Effector memory CD8-positive, alpha-beta T cell (primary cell): ENCODE data around the gene DLG1.

Experiments
- ATAC-seq: fragments of 150-1000 bp; cut with Tn5 transposase; replicated peaks from 2 replicates; pipeline ENCODE4 v1.10.0; 2021; ENCODE audit warnings: mild to moderate bottlenecking, moderate library complexity
- DNase-seq, 3 experiments: peaks; one replicate each; pipeline ENCODE4 v3.0.0; 2021
- H3K27ac Mint-ChIP-seq, 2 donors: one replicate each; pipeline ENCODE4 v1.8.0; 2022; ENCODE audit warnings: mild to moderate bottlenecking in 2 of 2, mixed read lengths in 2 of 2, moderate library complexity in 2 of 2
- H3K27me3 Mint-ChIP-seq, 2 donors: one replicate each; pipeline ENCODE4 v1.8.0; 2022; ENCODE audit warnings: mixed read lengths in 2 of 2
- H3K36me3 Mint-ChIP-seq: one replicate; pipeline ENCODE4 v1.8.0; 2022; ENCODE audit warnings: mild to moderate bottlenecking, moderate library complexity, mixed read lengths; ENCODE audit not compliant: insufficient read depth
- H3K4me1 Mint-ChIP-seq, 2 donors: one replicate each; pipeline ENCODE4 v1.8.0; 2022; ENCODE audit warnings: low read depth in 2 of 2, mixed read lengths in 2 of 2
- H3K4me3 Mint-ChIP-seq, 2 donors: one replicate each; pipeline ENCODE4 v1.8.0; 2022; ENCODE audit warnings: mild to moderate bottlenecking in 2 of 2, mixed read lengths in 2 of 2, moderate library complexity in 2 of 2
- H3K9me3 Mint-ChIP-seq, 2 donors: one replicate each; pipeline ENCODE4 v1.8.0; 2022; ENCODE audit warnings: mixed read lengths in 2 of 2
- total RNA-seq, 9 experiments: gene quantifications; one replicate each; lab custom pipeline; 2026; lab: John Stamatoyannopoulos, UW

The DLG1 gene
- 75.4 to 141 (median 96.5) reads per million in 9 experiments for total RNA-seq

DNA sequence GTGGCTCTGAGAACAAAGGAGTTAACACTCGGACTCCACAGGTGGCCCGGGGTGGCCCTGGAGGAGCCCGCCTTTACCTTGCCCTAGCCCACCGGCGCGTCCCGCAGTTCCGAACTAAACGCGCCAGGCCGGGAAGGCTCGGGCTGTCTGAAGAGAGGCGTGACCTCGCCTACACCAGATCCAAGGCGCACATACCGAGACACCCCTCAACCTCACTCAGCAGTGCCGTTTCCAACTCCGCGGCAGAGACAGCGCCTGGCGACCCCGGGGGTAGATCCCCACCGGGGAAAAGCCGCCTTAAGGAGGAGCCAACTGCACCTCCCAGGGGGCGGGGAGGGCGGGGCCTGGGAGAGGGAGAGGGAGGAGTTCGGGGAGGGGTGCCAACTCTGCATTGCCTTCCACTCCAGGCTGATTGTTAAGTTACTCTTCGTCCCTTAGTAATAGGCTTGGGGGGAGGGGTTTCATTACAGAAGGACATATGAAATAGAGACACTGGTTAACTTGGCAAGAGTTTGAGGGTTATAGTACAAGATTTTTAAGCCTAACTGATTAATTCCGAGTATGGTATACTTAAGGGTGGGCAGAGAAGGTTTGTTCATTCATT is at the start of gene DLG1:
TSS of gene DLG1 (minus strand) at position 272 of the 604 bp plus-strand sequence. CDS start 1,408 bp downstream, outside the sequence.
- ATAC-seq (peak; percentile 46), DNase-seq (peak in 2 of 3 experiments; percentile 36 to 40)
- H3K4me1 Mint-ChIP-seq, result peaks cover 20 to 23% of the 10 kb centered on the region in 2 donors
- peaks cover 26% of the 10 kb centered on the region for H3K36me3 Mint-ChIP-seq
- H3K27ac Mint-ChIP-seq, result peak within 1 kb of the TSS; percentile 87 to 90
- no peaks in the 10 kb centered on the region for H3K9me3 Mint-ChIP-seq
- no peaks in the 10 kb centered on the region for H3K27me3 Mint-ChIP-seq
- peak within 1 kb of the TSS; percentile 93 to 94 for H3K4me3 Mint-ChIP-seq

DNA sequence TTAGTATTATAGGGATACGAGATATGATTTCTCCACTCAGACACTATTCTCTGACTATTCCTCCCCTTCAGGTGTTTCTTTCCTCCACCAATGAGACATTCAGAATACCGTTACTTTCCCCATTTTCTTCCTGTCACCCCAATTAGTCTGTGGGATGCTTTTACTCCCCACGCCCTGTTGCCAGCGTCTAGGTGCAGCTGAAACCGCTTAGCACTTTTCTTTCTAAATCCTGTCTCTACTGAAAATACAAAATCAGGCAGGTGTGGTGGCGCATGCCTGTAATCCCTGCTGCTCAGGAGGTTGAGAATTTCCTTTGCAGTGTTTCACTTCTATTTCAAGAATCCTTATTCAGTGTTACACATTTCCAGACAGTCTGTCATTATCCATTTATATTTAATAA is 49.6 kb upstream of the DLG1 start:
- H3K36me3 Mint-ChIP-seq, result no peaks in the 10 kb centered on the region
- no peak overlapping the region for H3K27ac Mint-ChIP-seq
- ATAC-seq (no peak), DNase-seq (no peak)
- H3K4me3 Mint-ChIP-seq, result no peak overlapping the region
- peaks cover 30 to 31% of the 10 kb centered on the region in 2 donors for H3K27me3 Mint-ChIP-seq
- no peaks in the 10 kb centered on the region for H3K9me3 Mint-ChIP-seq
- H3K4me1 Mint-ChIP-seq, result no peaks in the 10 kb centered on the region

DNA sequence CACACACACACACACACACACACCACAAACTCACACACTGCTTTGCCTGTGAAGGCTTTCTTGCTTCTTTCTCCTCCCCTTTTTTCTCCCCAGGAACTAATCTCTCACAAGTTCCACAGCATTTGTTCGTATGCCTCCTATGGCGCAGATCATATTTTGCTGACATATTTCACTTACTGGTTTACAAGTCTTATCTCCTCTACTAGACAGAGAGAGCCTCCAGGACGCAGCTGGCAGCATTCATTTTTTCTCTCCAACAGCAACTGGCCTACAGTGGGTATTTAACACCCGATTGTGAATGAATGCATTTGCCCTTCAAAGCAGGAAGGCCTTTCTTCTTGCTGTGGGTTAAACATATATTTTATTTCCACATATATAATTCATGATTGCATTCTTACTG is 47.0 kb upstream of the DLG1 start:
- no peaks in the 10 kb centered on the region for H3K4me1 Mint-ChIP-seq
- no peaks in the 10 kb centered on the region for H3K36me3 Mint-ChIP-seq
- no peak for ATAC-seq
- no peak overlapping the region for H3K4me3 Mint-ChIP-seq
- DNase-seq, result no peak
- peaks cover 20 to 23% of the 10 kb centered on the region in 2 donors for H3K27me3 Mint-ChIP-seq
- H3K9me3 Mint-ChIP-seq, result no peaks in the 10 kb centered on the region
- H3K27ac Mint-ChIP-seq, result no peak overlapping the region

DNA sequence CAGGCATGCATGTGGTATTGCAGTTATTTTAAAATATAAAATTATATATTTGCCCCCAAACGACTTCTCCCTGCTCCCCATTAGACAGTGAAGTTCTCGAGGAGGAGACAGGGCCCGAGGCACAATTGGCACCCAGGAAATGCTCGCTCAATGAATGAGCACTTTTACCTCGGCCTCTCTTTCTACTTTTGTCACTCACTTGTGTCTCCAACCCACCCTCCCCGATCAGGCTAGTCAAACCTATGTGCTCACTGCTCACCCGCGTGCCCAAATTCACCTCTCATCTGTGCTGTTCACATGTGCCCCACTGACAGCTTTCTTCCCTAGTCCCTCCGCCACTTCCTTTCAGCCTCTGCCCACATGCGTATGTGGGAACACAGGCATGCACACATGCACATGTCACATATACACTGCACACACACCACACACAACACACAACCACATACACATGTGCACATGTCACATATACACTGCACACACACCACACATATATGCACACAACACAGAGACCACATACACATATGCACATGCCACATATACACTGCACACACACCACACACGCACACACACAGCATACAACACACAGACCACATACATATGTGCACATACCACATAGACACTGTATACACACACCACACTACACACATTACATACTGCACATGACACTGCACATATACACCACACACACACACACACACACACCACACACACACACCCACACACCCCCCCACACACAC is 46.3 kb upstream of the DLG1 start:
- Mint-ChIP-seq H3K4me1 (no peaks in the 10 kb centered on the region), H3K27me3 (peaks cover 17 to 20% of the 10 kb centered on the region in 2 donors), H3K36me3 (no peaks in the 10 kb centered on the region), H3K4me3 (no peak overlapping the region), H3K27ac (no peak overlapping the region), H3K9me3 (no peaks in the 10 kb centered on the region)
- ATAC-seq (no peak), DNase-seq (no peak)

DNA sequence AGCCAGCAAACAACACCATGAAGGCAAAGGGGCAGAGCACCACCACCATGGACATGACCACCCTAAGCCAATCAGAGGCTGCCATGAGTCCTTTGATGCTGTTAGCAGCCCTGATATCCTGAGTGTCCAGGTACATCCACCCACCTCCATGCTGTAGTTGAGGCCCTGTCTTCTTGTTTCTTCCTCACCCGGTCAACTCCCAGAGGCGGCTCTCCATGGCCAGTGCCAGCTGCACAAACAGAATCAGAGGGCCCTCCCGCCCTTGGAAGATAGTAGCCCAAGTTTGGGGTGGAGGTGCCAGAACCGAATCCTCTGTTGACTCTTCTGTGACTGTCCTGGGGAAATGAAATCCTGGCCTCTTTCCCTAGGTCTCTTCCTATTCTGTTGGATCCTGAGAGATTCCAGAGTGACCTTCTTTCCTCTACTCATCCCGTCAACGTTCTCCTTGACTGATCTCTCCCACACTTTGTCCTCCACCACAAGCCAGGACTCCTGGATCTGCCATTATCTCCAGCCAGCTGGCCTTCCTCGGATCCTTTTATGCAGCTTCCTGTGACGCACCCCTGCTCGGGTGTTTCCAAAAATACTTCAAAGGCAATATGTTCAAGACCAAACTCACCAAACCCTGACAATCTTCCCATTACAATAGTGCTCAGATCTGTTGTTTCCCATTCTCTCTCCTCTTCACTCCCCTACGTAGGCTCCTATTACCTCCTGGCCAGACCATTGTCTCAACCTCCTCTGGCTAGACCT is 45.4 kb upstream of the DLG1 start:
- H3K9me3 Mint-ChIP-seq, result no peaks in the 10 kb centered on the region
- DNase-seq (no peak), ATAC-seq (no peak)
- H3K4me3 Mint-ChIP-seq, result no peak overlapping the region
- H3K27ac Mint-ChIP-seq, result no peak overlapping the region
- peaks cover under 1% of the 10 kb centered on the region for H3K36me3 Mint-ChIP-seq
- H3K27me3 Mint-ChIP-seq, result peaks cover 8 to 13% of the 10 kb centered on the region in 2 donors
- H3K4me1 Mint-ChIP-seq, result no peaks in the 10 kb centered on the region

DNA sequence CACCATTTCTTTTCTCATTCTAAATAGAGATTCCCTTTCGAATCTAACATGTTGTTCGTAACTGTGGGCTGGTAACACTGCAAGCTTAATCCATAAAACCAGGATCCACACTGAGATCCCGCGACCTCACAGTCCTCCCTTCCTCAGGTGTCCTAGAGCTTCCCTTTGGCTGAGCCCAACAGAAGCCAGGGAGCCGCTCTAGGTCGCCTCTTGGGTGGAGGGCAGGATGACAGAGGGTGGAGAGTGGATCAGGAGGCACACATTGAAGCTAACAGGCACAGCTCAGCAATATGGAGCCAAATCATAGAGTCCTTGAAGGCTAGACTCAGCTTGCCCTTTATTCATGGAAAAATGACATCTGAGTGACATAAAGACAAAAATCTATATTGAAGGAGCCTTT is 44.7 kb upstream of the DLG1 start:
- Mint-ChIP-seq H3K4me1 (no peaks in the 10 kb centered on the region), H3K9me3 (no peaks in the 10 kb centered on the region), H3K36me3 (peaks cover 3% of the 10 kb centered on the region), H3K27ac (no peak overlapping the region), H3K4me3 (no peak overlapping the region), H3K27me3 (peaks cover 3 to 6% of the 10 kb centered on the region in 2 donors)
- ATAC-seq (no peak), DNase-seq (no peak)

DNA sequence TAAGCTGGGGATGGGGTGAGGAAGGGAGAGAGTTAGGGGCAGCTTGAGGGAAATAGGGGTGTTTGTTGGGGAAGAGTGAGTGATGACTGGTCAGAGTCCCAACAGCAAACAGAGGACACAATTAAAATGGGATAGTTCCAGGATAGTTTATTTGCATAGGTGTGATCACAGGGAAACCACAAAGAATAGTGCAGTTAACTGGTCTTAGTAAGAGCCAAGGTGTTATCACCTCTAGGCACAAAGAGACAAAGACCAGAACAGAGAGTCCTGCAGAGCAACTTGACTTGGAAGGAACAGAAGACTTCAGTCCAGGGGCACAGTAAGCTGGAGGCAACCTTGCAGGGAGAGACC is 42.1 kb upstream of the DLG1 start:
- DNase-seq (no peak), ATAC-seq (no peak)
- no peaks in the 10 kb centered on the region for H3K4me1 Mint-ChIP-seq
- peaks cover 0 to 4% of the 10 kb centered on the region in 2 donors for H3K27me3 Mint-ChIP-seq
- peaks cover 3% of the 10 kb centered on the region for H3K36me3 Mint-ChIP-seq
- H3K4me3 Mint-ChIP-seq, result no peak overlapping the region
- H3K27ac Mint-ChIP-seq, result no peak overlapping the region
- H3K9me3 Mint-ChIP-seq, result no peaks in the 10 kb centered on the region

DNA sequence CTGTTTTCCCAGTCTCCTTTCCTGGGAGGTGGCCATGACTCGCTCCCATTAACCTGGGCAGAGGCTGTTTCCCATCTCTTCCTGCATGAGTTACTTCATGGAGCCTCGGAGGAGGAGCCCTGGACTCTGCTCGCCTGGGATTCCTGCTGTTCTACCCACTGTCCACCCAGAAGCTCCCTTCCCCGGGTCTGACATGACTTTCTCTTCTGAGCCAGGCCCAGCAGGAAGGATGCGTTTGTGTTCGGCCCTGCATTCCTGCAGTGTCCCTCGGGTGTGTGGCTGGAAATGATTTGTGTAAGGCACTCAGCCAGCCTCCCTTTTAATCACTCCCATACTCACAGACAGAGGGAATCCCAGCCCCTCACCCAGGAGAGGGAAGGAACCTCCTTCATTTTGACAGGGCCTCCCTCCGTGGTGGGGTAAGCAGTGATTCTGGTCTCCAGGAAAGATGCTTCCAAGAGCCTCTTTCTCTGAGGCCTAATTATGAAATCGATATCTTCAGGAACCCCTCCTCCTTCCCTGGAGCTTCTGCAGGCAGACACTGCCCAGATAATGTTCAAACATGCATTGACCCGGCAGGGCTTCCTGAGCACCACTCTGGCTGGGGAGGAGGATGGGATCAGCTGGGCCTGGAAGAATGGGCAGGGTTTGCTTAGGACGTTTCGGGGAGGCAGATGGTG is 41.6 kb upstream of the DLG1 start:
- ATAC-seq (no peak), DNase-seq (no peak)
- H3K27me3 Mint-ChIP-seq, result peaks cover 4 to 9% of the 10 kb centered on the region in 2 donors
- no peak overlapping the region for H3K27ac Mint-ChIP-seq
- peaks cover 3% of the 10 kb centered on the region for H3K36me3 Mint-ChIP-seq
- H3K4me3 Mint-ChIP-seq, result no peak overlapping the region
- no peaks in the 10 kb centered on the region for H3K9me3 Mint-ChIP-seq
- H3K4me1 Mint-ChIP-seq, result no peaks in the 10 kb centered on the region

DNA sequence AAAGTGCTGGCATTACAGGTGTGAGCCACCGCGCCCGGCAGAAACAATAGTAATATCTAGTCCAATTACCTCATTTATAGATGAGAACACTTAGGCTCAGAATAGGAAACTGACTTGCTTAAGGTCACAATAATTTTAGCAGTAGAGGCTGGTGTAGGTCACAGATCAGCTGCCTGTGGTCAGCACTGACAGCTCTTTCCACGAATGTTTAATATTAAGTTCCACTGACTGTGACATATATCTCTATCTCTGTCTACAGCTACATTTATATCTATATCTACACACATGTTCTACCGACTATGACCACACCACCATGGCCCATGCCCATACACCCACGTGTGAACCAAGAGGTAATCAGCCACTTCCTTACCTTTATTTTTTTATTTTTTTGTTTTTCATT is 40.2 kb upstream of the DLG1 start:
- ATAC-seq, result peak; percentile 62
- Mint-ChIP-seq H3K9me3 (no peaks in the 10 kb centered on the region), H3K36me3 (peaks cover 3% of the 10 kb centered on the region), H3K27me3 (peaks cover 5 to 9% of the 10 kb centered on the region in 2 donors), H3K4me3 (no peak overlapping the region), H3K27ac (no peak overlapping the region), H3K4me1 (no peaks in the 10 kb centered on the region)
- DNase-seq, result no peak

DNA sequence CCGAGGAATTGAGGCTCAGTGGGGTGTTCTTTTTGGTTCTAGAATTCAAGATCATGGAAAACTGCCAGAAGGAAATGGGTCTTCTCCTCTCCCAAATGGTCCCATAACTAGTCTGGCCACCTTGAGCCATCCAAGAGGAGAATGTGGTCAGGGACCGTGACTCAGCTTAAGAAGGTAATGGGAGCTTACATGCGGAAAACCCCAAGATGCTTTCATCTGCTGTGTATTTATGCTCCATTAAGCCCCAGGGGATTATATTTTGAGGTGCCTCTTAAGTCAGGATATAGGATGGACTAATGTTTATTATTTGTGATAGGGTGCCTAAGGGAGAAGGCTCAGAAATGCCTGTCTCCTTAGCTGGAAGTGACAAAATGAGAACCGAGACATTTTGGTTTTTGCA is 39.2 kb upstream of the DLG1 start:
- no peak overlapping the region for H3K4me3 Mint-ChIP-seq
- H3K27me3 Mint-ChIP-seq, result peaks cover 5 to 9% of the 10 kb centered on the region in 2 donors
- H3K27ac Mint-ChIP-seq, result no peak overlapping the region
- H3K9me3 Mint-ChIP-seq, result no peaks in the 10 kb centered on the region
- no peak for ATAC-seq
- H3K36me3 Mint-ChIP-seq, result peaks cover 3% of the 10 kb centered on the region
- no peak for DNase-seq
- no peaks in the 10 kb centered on the region for H3K4me1 Mint-ChIP-seq

DNA sequence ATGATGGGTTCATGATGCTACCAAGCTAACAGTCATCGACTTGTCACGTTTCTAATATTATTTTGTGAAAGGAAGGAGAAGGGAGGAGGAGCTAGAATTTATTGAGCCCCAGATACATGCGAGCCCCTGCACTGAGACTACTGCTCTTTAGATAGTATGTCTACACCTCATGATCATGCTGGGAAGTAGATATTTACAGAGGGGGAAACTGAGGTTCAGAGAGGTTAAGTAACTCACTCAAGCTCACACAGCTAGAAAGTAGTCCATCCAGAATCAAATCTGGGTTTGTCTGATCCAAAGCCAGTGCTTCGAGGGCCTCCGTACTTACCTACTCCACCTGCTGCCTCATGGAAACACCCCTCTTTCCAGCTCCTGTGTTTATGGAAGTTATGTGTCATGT is 38.8 kb upstream of the DLG1 start:
- Mint-ChIP-seq H3K4me3 (no peak overlapping the region), H3K36me3 (peaks cover 3% of the 10 kb centered on the region), H3K9me3 (no peaks in the 10 kb centered on the region), H3K4me1 (no peaks in the 10 kb centered on the region), H3K27ac (no peak overlapping the region), H3K27me3 (peaks cover 5 to 13% of the 10 kb centered on the region in 2 donors)
- DNase-seq (no peak), ATAC-seq (no peak)

DNA sequence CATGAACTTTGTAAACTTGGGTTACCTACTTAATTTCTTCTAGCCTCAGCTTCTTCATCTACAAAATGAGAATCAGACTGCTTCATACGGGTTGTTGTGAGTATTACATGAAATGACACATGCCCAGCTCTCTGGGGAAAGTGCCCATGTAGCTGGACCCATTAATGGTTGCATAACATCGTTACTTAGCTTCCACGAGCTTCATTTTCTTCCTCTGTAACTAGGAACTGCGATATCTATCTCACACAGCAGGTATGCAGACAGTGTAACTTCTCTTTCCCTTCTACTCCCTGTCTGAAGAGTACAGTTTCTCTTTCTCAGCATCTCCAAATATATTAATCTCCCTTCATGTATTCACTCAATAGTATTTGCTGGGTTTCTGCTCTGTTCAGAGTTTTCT is 37.9 kb upstream of the DLG1 start:
- DNase-seq (no peak), ATAC-seq (no peak)
- peaks cover 11 to 22% of the 10 kb centered on the region in 2 donors for H3K27me3 Mint-ChIP-seq
- H3K4me3 Mint-ChIP-seq, result no peak overlapping the region
- peaks cover 3% of the 10 kb centered on the region for H3K36me3 Mint-ChIP-seq
- no peaks in the 10 kb centered on the region for H3K4me1 Mint-ChIP-seq
- no peak overlapping the region for H3K27ac Mint-ChIP-seq
- no peaks in the 10 kb centered on the region for H3K9me3 Mint-ChIP-seq

DNA sequence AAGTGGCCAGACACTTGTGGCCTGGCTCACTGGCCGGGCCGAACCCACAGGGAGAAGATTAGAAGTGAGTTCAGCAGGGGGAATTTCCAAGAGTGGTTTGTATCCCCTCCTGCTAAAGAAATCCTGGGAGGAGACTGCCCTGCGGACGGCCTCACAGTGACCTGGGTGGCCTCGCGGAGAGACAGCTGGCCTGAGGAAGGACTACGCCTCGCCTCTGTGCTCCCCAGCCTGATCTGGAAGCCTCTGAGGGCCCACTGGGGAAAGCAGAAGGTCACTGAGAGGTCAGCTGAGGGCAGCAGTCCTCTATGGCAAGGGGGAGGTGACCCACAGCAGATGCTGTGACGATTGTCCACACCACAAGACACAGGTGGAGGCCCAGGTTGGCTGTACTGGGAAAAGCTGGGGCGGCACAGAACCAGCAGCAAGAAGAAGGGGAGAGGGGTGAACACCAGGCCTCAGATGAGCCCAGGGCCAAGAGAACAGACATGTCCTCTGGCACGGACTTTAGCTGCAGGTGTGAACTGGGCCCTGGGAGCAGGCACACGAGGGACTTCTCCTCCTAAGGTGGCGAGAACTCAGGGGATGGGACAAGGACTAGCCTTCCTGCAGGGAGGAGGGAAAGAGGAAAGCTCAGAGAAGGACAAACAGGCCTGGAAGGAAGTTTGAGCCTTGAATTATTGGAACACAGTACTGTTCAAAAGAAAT is 37.2 kb upstream of the DLG1 start:
- Mint-ChIP-seq H3K36me3 (peaks cover 3% of the 10 kb centered on the region), H3K27me3 (peaks cover 18 to 25% of the 10 kb centered on the region in 2 donors), H3K4me3 (no peak overlapping the region), H3K9me3 (no peaks in the 10 kb centered on the region), H3K4me1 (no peaks in the 10 kb centered on the region), H3K27ac (no peak overlapping the region)
- no peak for ATAC-seq
- no peak for DNase-seq
